ENCODE results near the gene DENND2A. TPM values are rescaled to one million over a fixed set of nuclear protein-coding genes. Genes with fewer than 3 reads are reported as not detected.

Gene DENND2A
- total RNA-seq, 4 donors from 2014 or later = 2.0 to 10.9 (median 5.1) TPM

- intact Hi-C loops (cut with DNase I) = loop anchor here (10.0 kb wide), 1 partner anchor 339 kb away; the partner anchor contains the start of gene MRPS33
- Histone ChIP-seq H3K27me3 (no peaks in the 10 kb centered on the region), H3K27ac (no peak overlapping the region), H3K4me3 (replicated peaks in 1 of 3) (no peak overlapping the region), H3K4me1 (peaks cover 23 to 27% of the 10 kb centered on the region in 2 donors), H3K9me3 (no peaks in the 10 kb centered on the region), H3K36me3 (peaks cover 0 to 7% of the 10 kb centered on the region in 2 donors)
- WGBS, 2 donors = 80 to 87% methylated on average over 4 of the region's 4 CpGs
- DNase-seq = no peak
- TF ChIP-seq CTCF (IDR thresholded peaks at IDR 0.05) (no peak), POLR2A (IDR thresholded peaks at IDR 0.05) (no peak)
Measured at GRCh38 chr7:140675726-140676125, 35.1 kb upstream of the DENND2A start.

GRCh38 chr7:140674899-140675701 lies 34.5 kb upstream of the DENND2A start:
- H3K9me3 ChIP-seq = no peaks in the 10 kb centered on the region
- WGBS, 2 donors = 62 to 70% methylated on average over 8 of the region's 8 CpGs
- no peaks in the 10 kb centered on the region for H3K27me3 ChIP-seq
- peak in 3 of 6 experiments; percentile 43 to 50 (median 48) for TF ChIP-seq CTCF (IDR thresholded peaks at IDR 0.05)
- no peak for TF ChIP-seq POLR2A (IDR thresholded peaks at IDR 0.05)
- DNase-seq = peak; percentile 44
- no peak overlapping the region for H3K4me3 ChIP-seq (replicated peaks in 1 of 3)
- peaks cover 0 to 5% of the 10 kb centered on the region in 2 donors for H3K36me3 ChIP-seq
- no peak overlapping the region for H3K27ac ChIP-seq
- peaks cover 23 to 27% of the 10 kb centered on the region in 2 donors for H3K4me1 ChIP-seq
- intact Hi-C loops (cut with DNase I) = loop anchor here (10.0 kb wide), 1 partner anchor 340 kb away; the partner anchor contains the start of gene MRPS33

GRCh38 chr7:140674356-140674800 lies 33.8 kb upstream of the DENND2A start:
- Histone ChIP-seq H3K4me3 (replicated peaks in 1 of 3) (no peak overlapping the region), H3K4me1 (peaks cover 23 to 27% of the 10 kb centered on the region in 2 donors), H3K27me3 (no peaks in the 10 kb centered on the region), H3K27ac (peak overlapping the region in 2 of 3 donors; percentile 55 to 96), H3K36me3 (peaks cover 0 to 4% of the 10 kb centered on the region in 2 donors), H3K9me3 (no peaks in the 10 kb centered on the region)
- peak; percentile 87 for DNase-seq
- TF ChIP-seq POLR2A (IDR thresholded peaks at IDR 0.05) (no peak), CTCF (IDR thresholded peaks at IDR 0.05) (no peak)
- WGBS, 2 donors = 49 to 57% methylated on average over 5 of the region's 5 CpGs
- intact Hi-C loops (cut with DNase I) = loop anchor here (10.0 kb wide), 1 partner anchor 340 kb away; the partner anchor contains the start of gene MRPS33

GRCh38 chr7:140673774-140674155 lies 33.2 kb upstream of the DENND2A start:
- intact Hi-C loops (cut with DNase I) = loop anchor here (10.0 kb wide), 1 partner anchor 341 kb away; the partner anchor contains the start of gene MRPS33
- peaks cover 23 to 27% of the 10 kb centered on the region in 2 donors for H3K4me1 ChIP-seq
- peak in 1 of 2 donors; percentile 25 for DNase-seq
- H3K27me3 ChIP-seq = no peaks in the 10 kb centered on the region
- TF ChIP-seq CTCF (IDR thresholded peaks at IDR 0.05) (no peak), POLR2A (IDR thresholded peaks at IDR 0.05) (no peak)
- H3K9me3 ChIP-seq = no peaks in the 10 kb centered on the region
- peak overlapping the region in 2 of 3 donors; percentile 72 to 73 for H3K4me3 ChIP-seq (replicated peaks in 1 of 3)
- 22 to 38% methylated on average over 8 to 17 of the region's 18 CpGs for WGBS, 2 donors
- no peaks in the 10 kb centered on the region for H3K36me3 ChIP-seq
- H3K27ac ChIP-seq = peak overlapping the region; percentile 55 to 96 (median 89)

All from thyroid gland (tissue), 4 donors.